KMS-11 (cell line): Measurements from ENCODE around the gene ISM2.

Source experiments
- H2AFZ ChIP-seq: fragments of 200-600 bp; sonication (generic); 2 replicates; pipeline ENCODE4 v1.6.1; 2016; ENCODE audit warnings: antibody characterized with exemption, mixed run types, low read depth
- H3K27ac ChIP-seq: fragments of 200-600 bp; sonication (generic); 2 replicates; pipeline ENCODE4 v1.6.1; 2016; ENCODE audit warnings: mild to moderate bottlenecking, mixed run types
- H3K27me3 ChIP-seq: fragments of 200-600 bp; sonication (generic); 2 replicates; pipeline ENCODE4 v1.6.1; 2017; ENCODE audit warnings: mild to moderate bottlenecking, low read depth, mixed run types, moderate library complexity; ENCODE audit not compliant: insufficient read depth
- H3K36me3 ChIP-seq: fragments of 200-600 bp; sonication (generic); 2 replicates; pipeline ENCODE4 v1.6.1; 2017; ENCODE audit warnings: mild to moderate bottlenecking, mixed run types; ENCODE audit not compliant: insufficient read depth
- H3K4me1 ChIP-seq: fragments of 200-600 bp; sonication (generic); 2 replicates; pipeline ENCODE4 v1.6.1; 2016; ENCODE audit warnings: mild to moderate bottlenecking, low read depth, mixed run types; ENCODE audit not compliant: poor library complexity, severe bottlenecking
- H3K4me2 ChIP-seq: fragments of 200-600 bp; sonication (generic); 2 replicates; pipeline ENCODE4 v1.7.0; 2016; ENCODE audit warnings: mild to moderate bottlenecking, mixed run types
- H3K4me3 ChIP-seq: fragments of 200-600 bp; sonication (generic); IDR thresholded peaks from 2 replicates; pipeline ENCODE4 v1.6.1; 2017; ENCODE audit warnings: low read depth, low read length, mixed read lengths; ENCODE audit not compliant: insufficient read depth
- H3K79me2 ChIP-seq: fragments of 200-600 bp; sonication (generic); 2 replicates; pipeline ENCODE4 v1.6.1; 2016; ENCODE audit warnings: low read depth, mixed run types; ENCODE audit not compliant: insufficient read depth
- H3K9ac ChIP-seq: fragments of 200-600 bp; sonication (generic); 2 replicates; pipeline ENCODE4 v1.6.1; 2016; ENCODE audit warnings: mild to moderate bottlenecking, mixed run types
- H4K20me1 ChIP-seq: fragments of 200-600 bp; sonication (generic); 2 replicates; pipeline ENCODE4 v1.6.1; 2016; ENCODE audit warnings: mild to moderate bottlenecking, mixed run types; ENCODE audit not compliant: insufficient read depth
- CTCF ChIP-seq: fragments of 200-600 bp; sonication (generic); conservative IDR thresholded peaks from 2 replicates; pipeline ENCODE4 v1.6.1; 2017; ENCODE audit warnings: low read depth, mild to moderate bottlenecking, antibody characterized with exemption, low read length, moderate library complexity, mixed read lengths

The ISM2 gene

GRCh38 chr14:77524536-77524935, 25.9 kb upstream of the ISM2 start:
- TF ChIP-seq CTCF, result no peak
- Histone ChIP-seq H3K4me2 (no peak overlapping the region), H3K36me3 (no peaks in the 10 kb centered on the region), H3K79me2 (no peaks in the 10 kb centered on the region), H3K4me3 (no peak overlapping the region), H2AFZ (no peak overlapping the region), H3K27ac (no peak overlapping the region), H3K4me1 (no peaks in the 10 kb centered on the region), H3K9ac (no peak overlapping the region), H3K27me3 (no peaks in the 10 kb centered on the region), H4K20me1 (no peaks in the 10 kb centered on the region)

- Histone ChIP-seq H3K4me2 (no peak overlapping the region), H4K20me1 (no peaks in the 10 kb centered on the region), H3K9ac (no peak overlapping the region), H3K27ac (no peak overlapping the region), H3K79me2 (no peaks in the 10 kb centered on the region), H2AFZ (no peak overlapping the region), H3K4me1 (no peaks in the 10 kb centered on the region), H3K27me3 (no peaks in the 10 kb centered on the region), H3K36me3 (no peaks in the 10 kb centered on the region), H3K4me3 (no peak overlapping the region)
- TF ChIP-seq CTCF, result no peak
Observed at GRCh38 chr14:77523109-77523508, 24.5 kb upstream of the ISM2 start.

GRCh38 chr14:77520555-77520954, 21.9 kb upstream of the ISM2 start:
- H4K20me1 ChIP-seq, result no peaks in the 10 kb centered on the region
- H3K9ac ChIP-seq, result no peak overlapping the region
- no peaks in the 10 kb centered on the region for H3K27me3 ChIP-seq
- H2AFZ ChIP-seq, result no peak overlapping the region
- no peak for TF ChIP-seq CTCF
- no peak overlapping the region for H3K27ac ChIP-seq
- no peak overlapping the region for H3K4me2 ChIP-seq
- no peak overlapping the region for H3K4me3 ChIP-seq
- H3K4me1 ChIP-seq, result no peaks in the 10 kb centered on the region
- no peaks in the 10 kb centered on the region for H3K36me3 ChIP-seq
- no peaks in the 10 kb centered on the region for H3K79me2 ChIP-seq

GRCh38 chr14:77516126-77516525, 17.5 kb upstream of the ISM2 start:
- Histone ChIP-seq H3K4me3 (no peak overlapping the region), H3K9ac (no peak overlapping the region), H3K79me2 (no peaks in the 10 kb centered on the region), H2AFZ (no peak overlapping the region), H3K27me3 (no peaks in the 10 kb centered on the region), H3K4me1 (no peaks in the 10 kb centered on the region), H3K36me3 (no peaks in the 10 kb centered on the region), H3K27ac (no peak overlapping the region), H4K20me1 (no peaks in the 10 kb centered on the region), H3K4me2 (no peak overlapping the region)
- no peak for TF ChIP-seq CTCF
